Right lobe of liver (tissue), 4 donors: ENCODE measurements around the gene SMIM35.

Experiments
- POLR2A ChIP-seq: fragments of 450-650 bp; IDR thresholded peaks from one replicate; pipeline ENCODE4 v1.6.1; 2017; ENCODE audit warnings: antibody characterized with exemption, mild to moderate bottlenecking
- TF ChIP-seq, protein P1 (sequence below), 4 donors: fragments of 200-600 bp in 3 of 4; fragments of 450-650 bp in 1 of 4; IDR thresholded peaks; one replicate each; pipeline versions ENCODE4 v1.5.1 to v1.8.0; 2016 to 2022; ENCODE audit warnings: antibody characterized with exemption in 4 of 4, mild to moderate bottlenecking in 2 of 4
- donor health status: DM: no; HTN: no; CAD: no.
- donor health status: DM: no; HTN: no; CAD: no.
- donor health status: DM: no; HTN: yes; CAD: no.

GRCh38 chr11:118054712-118055640 is 31.8 kb downstream of the SMIM35 start:
- TF ChIP-seq, protein P1, sequence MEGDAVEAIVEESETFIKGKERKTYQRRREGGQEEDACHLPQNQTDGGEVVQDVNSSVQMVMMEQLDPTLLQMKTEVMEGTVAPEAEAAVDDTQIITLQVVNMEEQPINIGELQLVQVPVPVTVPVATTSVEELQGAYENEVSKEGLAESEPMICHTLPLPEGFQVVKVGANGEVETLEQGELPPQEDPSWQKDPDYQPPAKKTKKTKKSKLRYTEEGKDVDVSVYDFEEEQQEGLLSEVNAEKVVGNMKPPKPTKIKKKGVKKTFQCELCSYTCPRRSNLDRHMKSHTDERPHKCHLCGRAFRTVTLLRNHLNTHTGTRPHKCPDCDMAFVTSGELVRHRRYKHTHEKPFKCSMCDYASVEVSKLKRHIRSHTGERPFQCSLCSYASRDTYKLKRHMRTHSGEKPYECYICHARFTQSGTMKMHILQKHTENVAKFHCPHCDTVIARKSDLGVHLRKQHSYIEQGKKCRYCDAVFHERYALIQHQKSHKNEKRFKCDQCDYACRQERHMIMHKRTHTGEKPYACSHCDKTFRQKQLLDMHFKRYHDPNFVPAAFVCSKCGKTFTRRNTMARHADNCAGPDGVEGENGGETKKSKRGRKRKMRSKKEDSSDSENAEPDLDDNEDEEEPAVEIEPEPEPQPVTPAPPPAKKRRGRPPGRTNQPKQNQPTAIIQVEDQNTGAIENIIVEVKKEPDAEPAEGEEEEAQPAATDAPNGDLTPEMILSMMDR (IDR thresholded peaks at IDR 0.05), result no peak
- TF ChIP-seq POLR2A, result no peak
